ENCODE results near the gene CDKAL1.

The CDKAL1 gene

DNA sequence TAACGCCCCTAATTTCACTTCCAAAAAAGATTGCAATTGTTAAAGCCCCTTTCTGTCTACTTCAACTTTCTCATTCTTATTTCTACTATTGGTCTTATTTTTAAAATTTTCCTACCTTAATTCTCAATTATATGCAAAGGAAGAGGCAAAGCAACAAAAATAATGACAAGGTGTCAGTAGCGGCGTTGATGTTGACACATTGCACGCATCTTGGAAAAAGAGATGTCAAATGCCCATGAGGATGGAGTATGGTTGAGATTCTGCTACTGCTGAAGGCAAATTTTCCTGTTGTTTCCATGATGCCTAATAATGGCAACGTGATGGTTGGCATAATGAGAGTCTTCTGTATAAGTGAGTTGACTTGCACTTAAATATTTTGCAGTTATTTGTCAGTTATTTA lies 258.9 kb downstream of the CDKAL1 start:
- POLR2A ChIA-PET: no interaction called here
- TF ChIP-seq SUZ12 (IDR thresholded peaks at IDR 0.05) (no peak), NFRKB (IDR thresholded peaks at IDR 0.05) (no peak), FOXM1 (IDR thresholded peaks at IDR 0.05; ENCODE audit: borderline replicate concordance) (no peak), ZNF384 (IDR thresholded peaks at IDR 0.05) (no peak), CTBP1 (IDR thresholded peaks at IDR 0.05; ENCODE audit: borderline replicate concordance) (no peak), FOXA1 (IDR thresholded peaks at IDR 0.05) (no peak), L3MBTL2 (conservative IDR thresholded peaks at IDR 0.05) (no peak), SP1 (IDR thresholded peaks at IDR 0.05) (no peak), HDGF (IDR thresholded peaks at IDR 0.05; ENCODE audit: borderline replicate concordance) (no peak), LEF1 (IDR thresholded peaks at IDR 0.05; ENCODE audit: borderline replicate concordance) (no peak), BHLHE40 (IDR thresholded peaks at IDR 0.05; ENCODE audit: borderline replicate concordance) (no peak), ARNT (IDR thresholded peaks at IDR 0.05) (no peak), FOXK2 (IDR thresholded peaks at IDR 0.05) (no peak), ELF4 (IDR thresholded peaks at IDR 0.05) (no peak), TARDBP (IDR thresholded peaks at IDR 0.05) (no peak)
- TF ChIP-seq, protein P1, sequence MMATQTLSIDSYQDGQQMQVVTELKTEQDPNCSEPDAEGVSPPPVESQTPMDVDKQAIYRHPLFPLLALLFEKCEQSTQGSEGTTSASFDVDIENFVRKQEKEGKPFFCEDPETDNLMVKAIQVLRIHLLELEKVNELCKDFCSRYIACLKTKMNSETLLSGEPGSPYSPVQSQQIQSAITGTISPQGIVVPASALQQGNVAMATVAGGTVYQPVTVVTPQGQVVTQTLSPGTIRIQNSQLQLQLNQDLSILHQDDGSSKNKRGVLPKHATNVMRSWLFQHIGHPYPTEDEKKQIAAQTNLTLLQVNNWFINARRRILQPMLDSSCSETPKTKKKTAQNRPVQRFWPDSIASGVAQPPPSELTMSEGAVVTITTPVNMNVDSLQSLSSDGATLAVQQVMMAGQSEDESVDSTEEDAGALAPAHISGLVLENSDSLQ (IDR thresholded peaks at IDR 0.05): no peak
- DNase-seq (ENCODE audit: extremely low spot score): no peak
- CTCF ChIA-PET: no interaction called here

DNA sequence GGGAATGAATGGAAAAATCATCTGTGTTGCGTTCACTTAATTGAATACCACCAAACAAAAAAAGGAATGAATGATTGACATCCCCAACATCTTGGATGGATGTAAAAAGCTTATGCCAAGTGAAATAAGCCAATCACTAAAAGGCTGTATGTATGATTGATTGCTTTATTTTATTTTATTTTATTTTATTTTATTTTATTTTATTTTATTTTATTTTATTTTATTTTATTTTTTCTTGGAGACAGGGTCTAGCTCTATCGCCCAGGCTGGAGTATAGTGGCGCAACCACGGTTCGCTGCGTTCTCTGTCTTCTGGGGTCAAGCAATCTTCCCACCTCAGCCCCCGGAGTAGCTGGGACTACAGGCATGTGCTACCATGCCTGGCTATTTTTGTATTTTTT lies 263.3 kb downstream of the CDKAL1 start:
- ChIA-PET POLR2A (no interaction called here), CTCF (no interaction called here)
- TF ChIP-seq NFRKB (IDR thresholded peaks at IDR 0.05): no peak
- TF ChIP-seq L3MBTL2 (conservative IDR thresholded peaks at IDR 0.05): no peak
- TF ChIP-seq SUZ12 (IDR thresholded peaks at IDR 0.05): no peak
- no peak for TF ChIP-seq LEF1 (IDR thresholded peaks at IDR 0.05; ENCODE audit: borderline replicate concordance)
- TF ChIP-seq, protein P1 (IDR thresholded peaks at IDR 0.05): no peak
- TF ChIP-seq ELF4 (IDR thresholded peaks at IDR 0.05): no peak
- no peak for TF ChIP-seq SP1 (IDR thresholded peaks at IDR 0.05)
- TF ChIP-seq HDGF (IDR thresholded peaks at IDR 0.05; ENCODE audit: borderline replicate concordance): no peak
- TF ChIP-seq FOXA1 (IDR thresholded peaks at IDR 0.05): no peak
- no peak for TF ChIP-seq FOXK2 (IDR thresholded peaks at IDR 0.05)
- no peak for TF ChIP-seq FOXM1 (IDR thresholded peaks at IDR 0.05; ENCODE audit: borderline replicate concordance)
- no peak for TF ChIP-seq BHLHE40 (IDR thresholded peaks at IDR 0.05; ENCODE audit: borderline replicate concordance)
- TF ChIP-seq TARDBP (IDR thresholded peaks at IDR 0.05): no peak
- TF ChIP-seq ARNT (IDR thresholded peaks at IDR 0.05): no peak
- TF ChIP-seq ZNF384 (IDR thresholded peaks at IDR 0.05): no peak
- TF ChIP-seq CTBP1 (IDR thresholded peaks at IDR 0.05; ENCODE audit: borderline replicate concordance): no peak
- no peak for DNase-seq (ENCODE audit: extremely low spot score)

DNA sequence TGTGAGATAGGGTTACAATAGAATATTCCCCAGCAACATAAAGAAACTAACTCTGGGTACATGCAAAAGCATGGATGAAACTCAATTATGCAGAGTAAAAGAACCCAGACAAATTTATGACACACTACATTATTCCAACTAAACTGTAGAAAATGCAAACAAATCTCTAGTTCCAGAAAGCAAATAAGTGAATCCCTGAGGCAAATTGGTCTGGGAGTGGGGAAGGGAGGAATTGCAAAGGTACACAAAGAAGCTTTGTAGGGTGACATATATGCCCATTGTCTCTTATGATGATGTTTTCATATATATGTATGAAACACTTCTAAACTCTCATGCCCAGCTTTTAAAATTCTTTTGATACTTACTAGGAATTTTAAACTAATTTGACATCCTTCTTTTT lies 266.0 kb downstream of the CDKAL1 start:
- no peak for DNase-seq (ENCODE audit: extremely low spot score)
- ChIA-PET POLR2A (interaction anchor here (0.6 kb wide), 1 partner anchor 120 kb away, joined by 3 read pairs; no protein-coding TSS in a partner anchor), CTCF (no interaction called here)
- no peak for TF ChIP-seq ARNT (IDR thresholded peaks at IDR 0.05)

DNA sequence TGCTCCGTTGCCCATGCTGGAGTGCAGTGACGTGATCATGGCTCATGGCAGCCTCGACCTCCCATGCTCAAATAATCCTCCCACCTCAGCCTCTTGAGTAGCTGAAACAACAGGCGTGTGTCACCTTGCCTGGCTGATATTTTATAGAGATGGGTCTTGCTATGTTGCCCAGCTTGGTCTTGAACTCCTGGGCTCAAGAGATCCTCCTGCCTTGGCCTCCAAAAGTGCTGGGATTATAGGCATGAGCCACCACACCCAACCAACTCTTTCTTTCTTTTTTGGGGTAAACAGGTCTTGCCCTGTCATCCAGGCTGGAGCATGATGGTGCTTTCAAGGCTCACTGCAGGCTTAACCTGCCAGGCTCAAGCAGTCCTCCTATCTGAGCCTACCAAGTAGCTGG lies 266.4 kb downstream of the CDKAL1 start:
- POLR2A ChIA-PET: no interaction called here
- CTCF ChIA-PET: no interaction called here
- DNase-seq (ENCODE audit: extremely low spot score): no peak
- TF ChIP-seq CTBP1 (IDR thresholded peaks at IDR 0.05; ENCODE audit: borderline replicate concordance) (no peak), FOXM1 (IDR thresholded peaks at IDR 0.05; ENCODE audit: borderline replicate concordance) (no peak), ZNF384 (IDR thresholded peaks at IDR 0.05) (no peak), NFRKB (IDR thresholded peaks at IDR 0.05) (no peak), BHLHE40 (IDR thresholded peaks at IDR 0.05; ENCODE audit: borderline replicate concordance) (no peak), TARDBP (IDR thresholded peaks at IDR 0.05) (no peak), HDGF (IDR thresholded peaks at IDR 0.05; ENCODE audit: borderline replicate concordance) (no peak), FOXA1 (IDR thresholded peaks at IDR 0.05) (no peak), L3MBTL2 (conservative IDR thresholded peaks at IDR 0.05) (no peak), LEF1 (IDR thresholded peaks at IDR 0.05; ENCODE audit: borderline replicate concordance) (no peak), FOXK2 (IDR thresholded peaks at IDR 0.05) (no peak), SUZ12 (IDR thresholded peaks at IDR 0.05) (no peak)
- TF ChIP-seq, protein P1 (IDR thresholded peaks at IDR 0.05): no peak

DNA sequence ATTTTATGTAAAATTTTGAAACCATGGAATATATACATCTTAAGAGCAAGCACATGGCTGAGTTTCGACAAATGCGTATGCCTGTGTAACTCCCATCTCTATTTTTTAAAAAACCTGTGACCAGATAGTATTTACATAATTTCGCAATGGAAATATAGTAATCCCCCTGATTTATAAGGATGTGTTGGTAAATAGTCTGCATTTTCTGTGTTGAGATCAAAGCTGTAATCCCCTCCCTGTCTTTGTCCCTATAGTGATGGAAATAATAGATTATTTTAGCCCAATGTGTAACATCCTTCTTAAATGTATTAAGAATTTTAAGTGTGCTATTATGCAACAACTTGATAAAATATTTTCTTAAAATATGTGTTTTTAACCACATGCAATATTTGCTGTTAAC lies 267.3 kb downstream of the CDKAL1 start:
- DNase-seq (ENCODE audit: extremely low spot score): no peak
- CTCF ChIA-PET: no interaction called here
- TF ChIP-seq, protein P1 (IDR thresholded peaks at IDR 0.05): no peak
- TF ChIP-seq ARNT (IDR thresholded peaks at IDR 0.05) (no peak), L3MBTL2 (conservative IDR thresholded peaks at IDR 0.05) (no peak), FOXK2 (IDR thresholded peaks at IDR 0.05) (no peak), LEF1 (IDR thresholded peaks at IDR 0.05; ENCODE audit: borderline replicate concordance) (no peak), ZNF384 (IDR thresholded peaks at IDR 0.05) (no peak), SP1 (IDR thresholded peaks at IDR 0.05) (no peak), ELF4 (IDR thresholded peaks at IDR 0.05) (no peak), CTBP1 (IDR thresholded peaks at IDR 0.05; ENCODE audit: borderline replicate concordance) (no peak), HDGF (IDR thresholded peaks at IDR 0.05; ENCODE audit: borderline replicate concordance) (no peak), SUZ12 (IDR thresholded peaks at IDR 0.05) (no peak), FOXA1 (IDR thresholded peaks at IDR 0.05) (no peak), BHLHE40 (IDR thresholded peaks at IDR 0.05; ENCODE audit: borderline replicate concordance) (no peak)
- POLR2A ChIA-PET: no interaction called here

DNA sequence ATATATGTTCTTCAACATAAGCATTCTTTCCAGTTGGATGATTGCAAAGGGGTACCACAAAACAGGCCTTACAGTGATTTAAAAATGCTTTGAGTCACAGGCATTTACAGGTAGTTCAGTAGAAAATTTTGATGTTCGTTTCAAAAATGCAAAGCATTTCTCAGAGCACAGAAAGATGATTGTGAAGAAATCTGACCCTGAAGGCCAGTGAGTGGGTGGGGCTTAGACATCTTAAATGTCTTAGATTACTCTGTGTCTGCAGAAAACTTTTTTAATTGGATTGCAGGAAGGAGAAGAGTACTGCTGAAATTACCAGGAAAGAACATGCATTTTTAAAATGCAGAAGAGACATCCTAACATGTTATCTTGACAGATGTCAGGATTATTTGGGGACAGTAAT lies 268.3 kb downstream of the CDKAL1 start:
- POLR2A ChIA-PET: no interaction called here
- TF ChIP-seq FOXA1 (IDR thresholded peaks at IDR 0.05) (no peak), ARNT (IDR thresholded peaks at IDR 0.05) (no peak), CTBP1 (IDR thresholded peaks at IDR 0.05; ENCODE audit: borderline replicate concordance) (no peak)
- no peak for DNase-seq (ENCODE audit: extremely low spot score)
- CTCF ChIA-PET: no interaction called here
